Inflammatory macrophage treated with lipopolysaccharide for 1 hour (primary cell): ENCODE results near the gene SMPDL3A.
"Not testable (repeated sequence)": the region's sequence is repeated elsewhere in the genome, so short reads cannot be mapped to it uniquely, and the experiment has no call there.

Experiments
- DNase-seq, 2 donors: peaks; one replicate each; pipeline ENCODE4 v3.0.0-alpha.2; 2020 to 2022

Gene SMPDL3A, protein sequence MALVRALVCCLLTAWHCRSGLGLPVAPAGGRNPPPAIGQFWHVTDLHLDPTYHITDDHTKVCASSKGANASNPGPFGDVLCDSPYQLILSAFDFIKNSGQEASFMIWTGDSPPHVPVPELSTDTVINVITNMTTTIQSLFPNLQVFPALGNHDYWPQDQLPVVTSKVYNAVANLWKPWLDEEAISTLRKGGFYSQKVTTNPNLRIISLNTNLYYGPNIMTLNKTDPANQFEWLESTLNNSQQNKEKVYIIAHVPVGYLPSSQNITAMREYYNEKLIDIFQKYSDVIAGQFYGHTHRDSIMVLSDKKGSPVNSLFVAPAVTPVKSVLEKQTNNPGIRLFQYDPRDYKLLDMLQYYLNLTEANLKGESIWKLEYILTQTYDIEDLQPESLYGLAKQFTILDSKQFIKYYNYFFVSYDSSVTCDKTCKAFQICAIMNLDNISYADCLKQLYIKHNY

DNA sequence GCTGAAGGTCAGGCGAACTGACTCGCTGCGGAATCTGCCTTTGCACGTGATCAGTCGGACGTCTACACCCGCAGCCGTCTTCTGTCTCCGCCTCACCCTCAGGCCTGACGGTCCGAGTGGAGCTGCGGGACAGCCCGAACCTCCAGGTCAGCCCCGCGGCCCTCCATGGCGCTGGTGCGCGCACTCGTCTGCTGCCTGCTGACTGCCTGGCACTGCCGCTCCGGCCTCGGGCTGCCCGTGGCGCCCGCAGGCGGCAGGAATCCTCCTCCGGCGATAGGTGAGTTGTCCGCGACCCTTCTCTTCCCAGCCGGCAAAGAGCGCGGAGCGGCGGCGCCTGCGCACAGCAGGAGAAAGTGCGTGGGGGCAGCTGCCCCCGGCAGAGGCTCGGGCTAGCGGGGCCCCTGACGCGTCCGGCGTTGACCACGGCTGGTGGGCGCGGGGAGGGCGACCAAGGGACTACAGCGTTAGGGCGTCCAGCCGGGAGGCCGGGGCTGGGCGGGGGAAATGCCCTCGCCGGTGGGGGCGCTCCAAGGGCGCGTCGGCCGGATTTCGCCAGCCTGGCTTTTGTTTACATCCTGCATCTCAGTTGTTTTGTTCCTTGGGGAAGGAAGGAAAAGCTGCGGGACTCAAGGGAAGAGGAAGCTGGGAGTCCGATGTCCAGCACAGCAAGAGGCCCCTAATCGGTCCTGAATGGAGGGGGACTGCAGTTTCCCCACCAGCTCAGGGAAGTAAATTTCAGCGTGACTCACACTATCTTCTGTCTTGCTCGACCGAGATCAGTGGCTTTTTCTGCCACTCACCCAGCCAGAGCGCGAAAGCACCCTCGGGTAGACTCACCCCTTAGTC, at the start of gene SMPDL3A:
Gene SMPDL3A, plus strand, starts transcription at position 77 of the 846 bp plus-strand sequence. Its CDS starts 89 bp downstream, at position 166.
- peak; percentile 61 to 69 for DNase-seq

DNA sequence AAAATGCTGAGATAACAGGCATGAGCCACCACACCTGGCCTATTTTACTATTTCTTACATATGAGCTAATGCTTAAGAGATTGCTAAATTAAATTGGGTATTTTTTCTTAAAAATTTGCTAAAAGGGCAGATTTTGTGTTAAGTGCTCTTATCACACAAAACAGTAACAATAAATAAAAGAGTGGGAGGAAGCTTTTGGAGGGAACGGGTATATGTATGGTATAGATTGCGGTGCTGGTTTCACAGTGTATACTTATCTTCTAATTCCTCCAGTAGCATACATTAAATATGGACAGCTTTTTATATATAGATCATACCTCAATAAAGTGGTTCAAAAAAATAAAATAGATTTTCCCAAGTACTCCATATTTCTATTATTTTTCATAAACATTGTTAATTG, 49.0 kb upstream of the SMPDL3A start:
- DNase-seq, result no peak

DNA sequence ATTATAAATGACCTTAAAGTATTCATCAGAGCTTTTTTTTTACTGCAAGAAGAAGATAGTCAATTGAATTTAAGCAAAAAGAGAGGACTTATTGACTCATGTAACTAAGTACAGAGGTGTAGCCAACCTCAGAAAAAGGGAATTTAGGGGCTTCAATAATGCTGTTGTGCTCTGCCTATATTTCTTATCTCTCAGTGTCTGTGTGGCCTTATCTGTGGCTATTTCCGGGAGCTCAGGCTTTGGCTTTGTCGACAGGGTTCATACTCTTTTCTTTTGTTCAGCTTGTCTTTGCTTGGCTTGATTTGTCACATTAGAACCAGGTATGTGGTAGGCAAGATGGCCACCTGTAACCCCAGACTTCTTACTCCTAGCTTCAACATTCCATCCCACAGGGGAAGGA, 48.1 kb upstream of the SMPDL3A start:
- DNase-seq, result no peak

DNA sequence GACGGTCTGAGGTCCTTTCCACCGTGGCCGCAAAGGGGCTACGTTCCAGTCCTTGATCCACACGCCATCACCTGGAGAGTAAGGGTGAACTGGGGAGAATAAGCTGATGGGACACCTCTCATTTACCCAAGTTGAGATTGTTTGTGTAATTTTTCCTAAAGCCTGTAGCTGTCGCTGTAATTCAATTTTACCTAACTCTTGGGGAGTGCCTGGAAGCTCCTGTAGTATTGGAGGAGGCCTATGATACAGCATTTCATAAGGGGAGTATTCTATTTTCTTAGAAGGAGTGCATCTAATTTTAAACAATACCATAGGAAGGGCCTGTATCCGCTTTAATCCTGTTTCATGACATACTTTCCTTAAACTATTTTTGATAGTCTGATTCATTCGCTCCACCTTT, 44.8 kb upstream of the SMPDL3A start:
- peak in 1 of 2 donors; percentile 31 for DNase-seq

DNA sequence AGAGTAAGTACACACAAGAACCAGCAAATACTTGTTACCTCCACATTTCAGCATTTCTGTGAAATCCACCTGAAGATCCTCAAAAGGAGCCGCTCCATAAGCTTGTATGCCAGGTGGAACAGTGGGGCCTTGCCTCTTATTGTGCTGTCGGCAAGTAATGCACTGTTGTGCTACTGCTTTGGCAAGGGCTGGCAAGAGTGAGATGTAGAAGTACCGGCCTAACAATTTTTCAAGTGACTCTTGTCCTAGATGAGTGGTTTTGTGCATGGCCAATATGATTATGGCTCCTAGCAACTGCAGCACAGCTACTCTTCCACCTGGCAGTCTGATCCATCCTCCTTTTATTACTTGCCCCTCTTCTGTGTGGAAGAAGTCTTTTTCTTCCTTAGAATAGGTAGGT, 44.2 kb upstream of the SMPDL3A start:
- not testable (repeated sequence) for DNase-seq

DNA sequence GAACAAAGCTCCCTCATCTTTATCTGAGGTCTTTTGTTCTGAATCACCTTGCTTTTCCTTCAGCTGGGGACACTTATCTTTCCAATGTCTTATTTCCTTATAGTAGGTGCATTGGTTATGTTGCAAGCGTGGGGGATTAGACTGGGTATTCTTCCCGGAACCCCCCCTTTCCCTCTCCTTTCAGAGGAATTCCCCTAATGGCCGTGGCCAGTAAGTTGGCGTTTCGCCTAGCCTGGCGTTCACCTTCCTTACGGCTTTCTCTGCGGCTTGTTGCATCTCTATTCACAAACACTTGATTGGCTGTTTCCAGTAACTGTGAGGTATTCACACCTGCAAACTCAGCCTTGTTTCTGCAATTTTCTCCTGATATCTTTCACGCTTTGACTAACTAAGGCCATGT, 42.4 kb upstream of the SMPDL3A start:
- DNase-seq, result no peak

DNA sequence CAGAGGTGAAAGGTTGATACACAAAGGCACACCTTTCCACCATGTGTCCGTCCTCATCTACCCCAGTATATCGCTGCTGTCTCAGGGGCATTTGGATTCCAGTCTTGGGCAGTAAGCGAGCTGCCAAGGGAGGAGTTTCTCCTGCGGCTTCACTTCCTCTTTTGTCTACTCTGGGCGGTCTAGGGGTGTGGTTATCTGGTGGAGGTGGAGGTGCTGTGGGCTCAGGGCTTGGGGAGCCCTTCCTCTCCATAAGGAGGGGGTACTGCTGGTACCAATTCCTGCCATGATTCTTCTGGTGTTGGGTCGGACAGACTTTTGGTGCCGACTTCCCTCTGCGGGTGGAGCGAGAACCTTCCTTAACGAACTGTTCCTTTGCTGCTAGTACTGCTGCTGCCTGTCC, 41.5 kb upstream of the SMPDL3A start:
- peak; percentile 28 to 35 for DNase-seq

DNA sequence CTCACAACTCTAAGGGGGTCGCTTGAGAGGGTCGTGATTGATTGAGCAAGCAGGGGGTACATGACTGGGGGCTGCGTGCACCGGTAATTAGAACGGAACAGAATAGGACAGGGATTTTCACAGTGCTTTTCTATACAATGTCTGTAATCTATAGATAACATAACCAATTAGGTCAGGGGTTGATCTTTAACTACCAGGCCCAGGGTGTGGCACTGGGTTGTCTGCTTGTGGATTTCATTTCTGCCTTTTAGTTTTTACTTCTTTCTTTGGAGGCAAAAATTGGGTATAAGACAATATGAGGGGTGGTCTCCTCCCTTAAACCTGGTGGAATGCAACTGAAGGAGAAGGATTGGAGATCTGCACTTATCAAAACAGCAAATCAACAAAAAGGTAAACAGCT, 40.1 kb upstream of the SMPDL3A start:
- DNase-seq, result not testable (repeated sequence)

DNA sequence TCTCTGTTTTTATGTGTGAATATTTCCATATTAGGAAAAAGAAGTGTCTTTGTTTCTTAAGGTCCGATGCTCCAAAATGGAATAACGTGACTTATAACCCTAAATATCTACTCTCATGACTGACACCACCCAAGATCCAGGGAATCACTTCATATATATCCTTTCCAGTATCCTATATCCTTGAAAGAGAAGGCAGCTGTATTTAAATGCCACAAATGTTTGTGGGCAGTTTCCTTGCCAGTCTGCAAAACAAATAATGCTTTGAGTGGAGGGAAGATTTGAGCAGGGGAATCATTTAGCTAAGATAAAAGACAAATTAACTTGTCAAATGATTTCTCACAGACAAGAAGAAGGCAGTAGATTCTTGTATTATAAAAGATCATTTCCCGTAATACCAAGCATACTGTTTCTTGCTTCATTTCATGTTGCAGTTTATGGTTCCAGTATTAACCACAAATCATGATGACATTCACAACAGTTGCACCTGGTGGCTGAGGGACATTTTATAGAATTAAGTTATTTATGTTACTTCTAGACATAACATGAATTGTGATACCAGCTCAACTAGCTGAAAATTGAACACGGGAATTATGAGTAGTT, 39.5 kb upstream of the SMPDL3A start:
- no peak for DNase-seq

DNA sequence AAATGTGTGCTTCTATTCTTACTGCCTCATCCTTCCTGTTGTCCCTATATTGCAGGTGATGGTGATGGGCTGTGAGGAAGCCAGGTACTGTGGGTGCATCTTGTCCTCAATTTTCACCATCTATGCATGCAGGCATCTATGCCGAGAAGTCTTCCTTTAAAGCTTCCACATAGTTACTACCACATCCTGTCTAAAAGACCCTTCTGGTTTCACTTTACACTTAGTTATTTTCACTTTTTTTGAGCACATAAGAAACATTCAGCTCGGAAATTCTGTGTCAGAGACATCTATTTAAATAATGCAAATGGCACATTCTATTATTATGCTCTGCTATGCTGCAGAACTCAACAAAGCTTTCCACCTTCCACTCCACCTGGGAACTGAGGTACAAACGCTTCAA, 37.7 kb upstream of the SMPDL3A start:
- no peak for DNase-seq

DNA sequence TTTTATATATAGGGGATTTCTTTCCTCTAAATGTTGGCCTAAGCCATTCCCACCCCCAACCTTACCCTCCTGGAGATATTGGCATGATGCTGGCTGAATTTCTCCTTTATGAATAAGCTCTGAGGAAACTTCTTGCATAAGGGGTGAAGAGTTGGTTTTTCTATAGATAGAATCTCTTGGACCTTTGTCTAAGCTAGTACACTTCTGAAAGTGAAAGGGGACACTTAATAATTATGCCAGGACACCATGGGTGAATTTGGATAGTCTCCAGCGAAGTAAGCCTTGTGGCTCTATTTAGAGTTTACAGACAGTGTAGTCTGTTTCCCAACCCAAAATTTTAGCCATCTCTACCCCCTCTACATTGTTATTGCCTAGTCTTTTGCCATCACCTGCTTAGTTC, 36.6 kb upstream of the SMPDL3A start:
- DNase-seq, result peak; percentile 25 to 52

DNA sequence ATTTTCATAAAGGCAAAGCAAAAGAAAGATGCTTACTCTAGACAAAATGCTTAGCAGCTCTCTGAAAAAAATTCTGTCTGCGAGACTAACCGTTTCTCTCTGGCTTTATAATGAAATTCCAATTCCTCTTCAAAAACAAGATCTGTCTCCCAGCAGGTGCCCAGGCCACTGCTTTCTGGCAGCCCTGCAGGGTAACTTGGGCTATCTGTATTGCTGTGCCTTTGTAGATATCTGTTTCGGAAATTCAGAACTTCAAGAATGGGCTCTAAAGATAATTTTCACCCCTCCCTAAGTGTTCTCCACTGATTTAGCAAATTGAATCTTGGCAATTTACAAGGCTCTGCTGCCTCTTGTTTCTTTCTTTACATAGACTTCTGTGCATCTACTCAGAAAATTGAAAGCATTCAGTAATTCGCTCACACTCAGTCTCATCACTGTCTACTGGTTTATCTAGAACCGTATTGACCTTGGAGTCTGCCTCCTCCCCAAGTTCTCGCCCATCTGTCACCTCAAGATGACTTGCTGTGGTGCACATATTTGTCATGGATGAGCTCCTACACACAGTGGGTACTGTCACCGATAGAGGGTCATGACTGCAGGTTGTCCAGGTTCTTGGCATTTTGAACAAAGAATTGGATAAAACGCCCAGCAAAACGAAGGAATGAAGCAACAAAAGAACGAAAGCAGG, 35.9 kb upstream of the SMPDL3A start:
- DNase-seq, result no peak

DNA sequence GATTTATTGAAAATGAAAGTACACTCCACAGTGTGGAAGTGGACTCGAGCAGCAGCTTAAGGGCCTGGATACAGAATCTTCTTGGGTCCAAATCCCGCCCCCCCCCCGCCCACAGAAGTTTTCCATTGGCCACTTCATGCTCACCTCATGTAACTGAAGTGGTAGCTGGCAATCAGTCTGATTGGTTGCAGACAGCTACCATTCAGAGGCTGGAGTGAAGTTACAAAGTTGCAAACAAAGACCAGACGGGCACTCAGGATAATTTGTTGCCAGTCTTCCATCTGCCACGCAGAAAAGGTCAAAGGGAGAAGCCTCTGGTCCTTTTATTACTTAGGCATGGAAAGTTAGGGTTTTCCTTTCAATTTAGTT, 35.4 kb upstream of the SMPDL3A start:
- DNase-seq, result no peak

DNA sequence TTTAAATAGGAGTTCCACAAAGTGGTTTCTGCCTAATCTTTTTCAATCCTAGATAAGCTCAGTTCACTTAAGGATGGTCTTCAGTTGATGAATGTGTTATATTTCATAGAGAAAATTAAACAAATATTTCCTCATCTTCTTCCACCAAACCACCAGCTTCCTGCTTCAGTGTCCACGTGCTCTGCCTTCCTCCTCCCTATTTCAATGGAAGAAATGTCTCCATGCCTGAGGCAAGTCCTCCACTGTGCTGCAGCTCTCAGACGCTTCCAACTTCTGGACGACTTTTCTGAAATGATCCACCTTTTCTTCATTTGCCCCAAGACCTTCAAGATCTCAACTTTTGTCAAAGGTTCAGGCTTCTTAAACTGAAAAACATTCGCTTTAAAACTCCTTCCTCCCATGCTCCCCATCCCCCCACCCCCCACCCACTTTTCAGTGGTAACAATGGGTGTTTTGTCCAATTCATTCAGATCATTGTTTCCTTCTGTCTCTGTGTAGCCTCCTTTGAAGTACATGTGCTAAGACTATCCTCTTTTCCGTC, 34.8 kb upstream of the SMPDL3A start:
- peak in 1 of 2 donors; percentile 32 for DNase-seq

DNA sequence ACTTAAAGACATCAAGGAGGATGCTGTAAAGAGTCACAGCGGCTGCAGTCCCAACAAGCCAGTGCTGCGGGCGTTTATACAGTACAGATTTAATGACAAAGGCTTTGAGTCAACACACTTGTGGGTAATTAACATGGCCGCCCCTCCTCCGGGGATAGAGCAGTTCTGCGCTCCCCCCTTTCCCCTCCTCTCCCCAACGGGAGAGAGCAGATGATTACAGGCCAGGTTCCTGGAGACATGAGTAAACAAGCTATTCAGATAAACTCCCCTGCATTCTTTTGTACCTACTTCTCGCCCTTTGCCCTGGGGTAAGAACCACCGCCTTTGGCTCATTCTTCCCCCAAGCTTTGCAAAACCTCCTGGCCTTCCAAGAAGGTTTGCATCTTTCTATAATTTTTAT, 33.2 kb upstream of the SMPDL3A start:
- no peak for DNase-seq

DNA sequence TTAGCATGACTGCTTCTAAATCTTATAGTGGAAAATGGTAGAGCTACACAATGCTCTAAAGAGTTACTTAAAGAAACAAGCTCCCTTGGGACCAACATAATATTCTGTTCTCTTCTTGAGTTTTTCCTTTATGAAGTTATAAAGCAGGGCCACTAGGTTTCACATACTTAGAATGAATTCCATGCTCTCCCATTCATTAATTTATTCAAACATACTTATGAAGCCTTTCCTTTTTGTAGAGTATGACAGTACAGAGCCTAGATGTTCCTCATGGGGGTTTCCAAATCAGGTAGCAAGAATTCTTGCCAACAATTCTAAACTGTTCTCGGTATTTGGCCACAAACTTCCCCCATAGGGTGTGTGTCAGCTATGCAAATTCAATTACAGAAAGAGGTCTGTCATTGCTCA, 30.1 kb upstream of the SMPDL3A start:
- peak; percentile 90 to 91 for DNase-seq

DNA sequence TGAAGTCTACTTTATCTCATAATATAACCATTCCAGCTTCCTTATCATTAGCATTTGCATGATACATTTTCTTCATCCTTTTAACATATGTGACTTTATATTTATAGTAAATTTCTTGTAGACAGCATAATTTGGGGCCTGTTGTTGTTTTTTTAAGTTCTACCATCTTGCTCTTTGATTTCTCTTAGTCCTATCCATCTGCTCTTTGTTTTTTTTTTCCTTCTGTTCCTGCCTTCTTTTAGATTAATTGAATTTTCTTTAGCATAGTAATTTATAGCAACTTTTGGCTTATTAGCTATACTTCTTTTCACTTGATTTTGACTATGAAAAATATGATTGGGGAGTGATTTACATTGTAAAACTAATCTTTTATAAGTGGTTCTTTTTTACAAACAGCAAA, 28.7 kb upstream of the SMPDL3A start:
- no peak for DNase-seq

DNA sequence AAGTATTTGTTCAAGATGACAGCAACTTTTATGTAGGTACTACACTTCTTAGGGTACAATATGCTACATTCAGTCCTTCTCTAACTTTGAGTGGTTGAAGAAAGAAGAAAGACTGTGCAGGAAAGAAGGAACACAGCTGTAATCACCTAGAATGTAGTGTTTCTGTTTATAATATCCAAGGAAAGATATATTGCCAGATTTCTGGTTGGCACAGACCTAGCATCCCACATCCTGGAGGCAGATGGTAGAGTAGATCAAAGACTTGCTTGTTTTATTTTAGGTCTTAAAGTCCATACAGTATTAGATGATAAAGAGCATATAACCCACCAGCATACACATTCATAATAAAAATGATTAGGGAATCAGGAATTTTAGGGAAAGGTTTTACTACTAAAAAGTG, 22.8 kb upstream of the SMPDL3A start:
- no peak for DNase-seq

DNA sequence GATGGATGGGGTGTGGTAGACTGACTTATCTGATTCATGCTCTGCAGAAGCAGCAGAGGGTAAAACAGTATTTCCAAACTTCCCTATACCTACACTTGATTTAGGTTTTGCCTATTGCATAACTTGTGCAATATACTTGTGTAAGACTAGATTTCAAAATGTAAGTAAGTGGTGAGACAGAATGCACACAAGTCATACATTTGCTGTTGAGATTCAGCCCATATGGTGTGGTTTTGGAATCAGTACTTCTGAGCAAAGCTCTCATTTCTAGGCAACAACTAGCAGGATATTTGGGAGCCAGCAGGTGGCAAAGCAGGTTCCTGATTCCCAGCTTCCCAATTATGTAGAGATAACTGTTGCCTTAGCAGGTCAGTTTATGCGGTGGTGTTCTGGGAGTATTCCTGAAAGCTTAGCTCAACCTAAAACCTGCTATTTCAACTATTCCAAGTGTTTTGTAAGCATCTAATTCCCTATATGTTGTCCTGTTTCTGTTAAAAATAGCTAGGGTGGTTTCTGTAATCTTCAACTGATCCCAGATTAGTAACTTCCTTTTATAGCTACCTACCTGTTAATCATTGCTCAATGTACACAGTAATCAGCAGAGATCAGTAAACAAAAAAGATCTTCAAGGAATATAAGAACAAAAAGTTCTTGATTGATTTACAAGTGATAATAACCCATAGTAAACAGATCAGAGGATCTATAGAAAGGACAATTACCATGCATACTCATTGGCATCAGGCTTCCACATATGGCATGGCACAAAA, 18.0 kb upstream of the SMPDL3A start:
- peak; percentile 94 to 97 for DNase-seq

DNA sequence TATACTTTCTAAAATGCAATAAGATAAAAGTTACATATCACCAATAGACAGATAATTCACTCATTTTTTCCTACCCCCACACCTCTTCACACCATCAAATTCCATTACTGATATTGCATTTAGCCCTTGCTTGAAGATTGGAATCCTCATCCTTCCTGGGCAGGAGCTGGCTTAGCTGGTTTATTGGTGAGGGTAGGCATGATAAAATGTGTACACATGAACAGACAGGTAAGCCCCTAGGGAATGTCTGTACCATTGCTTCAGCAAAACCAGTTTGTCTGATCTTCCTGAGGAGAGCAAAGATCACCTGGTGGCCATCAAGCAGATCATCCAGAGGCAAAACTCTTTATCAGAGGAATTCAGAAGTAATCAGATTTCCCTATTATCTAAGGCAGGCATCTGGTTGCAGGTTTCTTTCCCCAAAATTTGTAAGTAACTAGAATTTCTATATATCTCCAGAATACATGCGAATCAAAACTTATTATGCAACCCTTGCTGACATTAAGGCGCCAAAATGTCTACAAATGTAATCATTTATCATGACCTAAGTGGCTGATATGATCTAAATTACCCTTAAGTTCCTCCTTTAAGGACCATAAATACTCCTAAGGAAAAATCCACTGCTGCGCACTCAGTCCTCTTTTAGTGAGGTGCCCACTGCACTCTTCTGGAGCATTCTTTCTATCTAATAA, 16.2 kb upstream of the SMPDL3A start:
- no peak for DNase-seq

DNA sequence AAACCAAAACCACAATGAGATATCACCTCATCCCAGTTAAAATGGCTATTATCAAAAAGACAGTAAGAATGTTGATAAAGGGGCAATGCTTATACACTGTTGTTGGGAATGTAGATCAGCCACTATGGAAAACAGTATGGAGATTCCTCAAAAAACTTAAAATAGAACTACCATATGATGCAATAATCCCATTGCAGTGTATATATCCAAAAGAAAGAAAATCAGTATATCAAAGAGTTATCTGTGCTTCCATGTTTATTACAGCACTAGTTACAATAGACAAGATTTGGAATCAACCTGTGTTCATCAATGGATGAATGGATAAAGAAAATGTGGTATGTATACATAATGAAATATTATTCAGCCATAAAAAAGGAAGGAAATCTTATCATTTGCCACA, 13.1 kb upstream of the SMPDL3A start:
- no peak for DNase-seq
